ENCODE data around the gene TAS1R3.

TAS1R3 gene

DNA sequence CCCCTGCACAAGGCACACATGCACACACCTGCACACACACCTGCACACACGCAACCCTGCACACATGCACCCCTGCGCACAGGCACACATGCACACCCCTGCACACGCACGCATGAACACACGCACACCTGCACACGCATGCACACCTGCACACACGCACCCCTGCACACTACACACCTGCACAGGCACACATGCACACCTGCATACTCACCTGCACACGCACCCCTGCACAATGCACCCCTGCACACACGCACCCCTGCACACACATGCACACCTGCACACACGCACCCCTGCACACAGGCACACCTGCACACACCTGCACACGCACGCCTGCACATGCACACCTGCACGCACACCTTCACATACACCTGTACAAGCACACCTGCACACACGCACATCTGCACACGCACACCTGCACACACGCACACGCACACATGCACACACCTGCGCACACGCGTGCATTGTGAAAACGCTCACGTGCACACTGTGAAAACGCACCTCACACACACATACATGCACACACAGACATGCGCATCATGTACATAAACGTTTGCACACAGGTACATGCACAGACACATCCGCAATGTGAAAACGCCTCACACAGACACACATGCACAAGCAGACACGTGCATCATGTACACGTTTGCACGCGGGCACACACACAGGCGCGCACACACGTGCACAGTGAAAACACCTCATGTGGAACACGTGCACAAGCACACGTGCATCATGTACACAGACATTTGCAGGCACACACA, 9.9 kb downstream of the TAS1R3 start:
- no peak for DNase-seq

DNA sequence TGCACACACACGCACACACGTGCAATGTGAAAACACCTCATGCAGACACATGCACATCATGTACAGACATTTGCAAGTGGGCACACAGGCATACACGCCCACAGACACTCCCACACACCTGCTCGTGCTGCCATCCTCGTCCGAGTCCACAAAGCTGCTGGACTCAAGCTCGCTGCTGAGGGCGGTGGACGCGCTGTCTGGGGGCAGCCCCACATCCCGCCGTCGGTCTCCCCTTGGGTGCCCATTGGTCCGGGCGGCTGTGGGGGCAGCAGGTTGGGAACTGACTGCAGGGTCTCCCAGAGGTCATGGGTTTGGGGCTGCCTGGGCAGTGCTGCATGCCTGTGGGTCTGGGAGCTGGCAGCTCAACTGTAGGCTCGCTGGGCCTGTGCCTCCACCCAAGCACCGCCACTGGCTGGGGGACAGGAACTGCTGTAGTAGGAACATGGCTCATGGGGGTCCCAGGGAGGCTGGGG, 10.5 kb downstream of the TAS1R3 start:
- DNase-seq = no peak

DNA sequence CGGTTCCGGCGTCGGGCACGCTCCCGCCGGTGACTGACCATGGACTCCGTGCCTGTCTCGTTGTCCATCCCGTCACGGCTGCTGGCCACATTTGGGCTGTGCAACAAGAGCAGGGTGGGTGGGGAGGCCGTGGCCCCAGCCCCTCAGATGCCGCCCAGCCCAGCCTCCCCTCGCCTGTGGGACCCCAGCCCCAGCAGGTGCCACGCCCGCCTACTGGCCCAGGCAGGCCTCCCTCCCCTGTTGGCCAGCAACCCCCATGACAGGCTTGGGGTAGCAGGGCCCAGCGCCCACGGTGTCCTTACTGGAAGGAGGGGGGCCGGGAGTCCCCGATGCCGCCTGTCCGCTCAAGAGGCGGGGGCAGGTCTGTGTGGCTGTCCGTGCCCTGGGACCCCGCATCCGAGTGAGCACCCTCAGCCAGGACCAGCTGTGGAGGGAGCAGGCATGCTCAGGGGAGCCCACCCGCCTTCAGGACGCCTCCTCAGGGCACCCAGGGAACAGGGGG, 11.0 kb downstream of the TAS1R3 start:
- no peak for DNase-seq

DNA sequence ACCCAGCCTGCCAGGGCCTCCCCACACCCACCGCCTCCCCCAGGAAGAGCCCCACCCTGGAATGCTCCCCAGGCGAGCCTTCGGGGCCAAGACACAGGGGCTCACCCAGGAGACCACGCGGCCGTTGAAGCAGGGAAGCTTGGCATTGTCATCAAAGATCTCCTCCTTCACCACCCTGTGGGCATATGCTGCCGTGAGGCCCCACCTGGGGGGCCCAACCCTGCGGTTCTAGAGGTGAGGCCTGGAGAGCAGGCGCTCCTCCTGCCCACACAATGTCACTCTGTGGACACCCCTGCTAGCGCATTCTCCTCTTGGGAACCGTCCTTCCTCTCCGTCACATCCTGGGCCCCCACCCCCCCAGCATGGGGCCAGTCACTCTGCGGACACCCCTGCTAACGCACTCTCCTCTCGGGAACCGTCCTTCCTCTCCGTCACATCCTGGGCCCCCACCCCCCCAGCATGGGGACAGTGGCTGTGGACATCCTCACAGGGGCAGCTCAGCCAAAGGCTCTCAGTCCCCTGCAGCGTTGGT, 11.6 kb downstream of the TAS1R3 start:
- no peak for DNase-seq

DNA sequence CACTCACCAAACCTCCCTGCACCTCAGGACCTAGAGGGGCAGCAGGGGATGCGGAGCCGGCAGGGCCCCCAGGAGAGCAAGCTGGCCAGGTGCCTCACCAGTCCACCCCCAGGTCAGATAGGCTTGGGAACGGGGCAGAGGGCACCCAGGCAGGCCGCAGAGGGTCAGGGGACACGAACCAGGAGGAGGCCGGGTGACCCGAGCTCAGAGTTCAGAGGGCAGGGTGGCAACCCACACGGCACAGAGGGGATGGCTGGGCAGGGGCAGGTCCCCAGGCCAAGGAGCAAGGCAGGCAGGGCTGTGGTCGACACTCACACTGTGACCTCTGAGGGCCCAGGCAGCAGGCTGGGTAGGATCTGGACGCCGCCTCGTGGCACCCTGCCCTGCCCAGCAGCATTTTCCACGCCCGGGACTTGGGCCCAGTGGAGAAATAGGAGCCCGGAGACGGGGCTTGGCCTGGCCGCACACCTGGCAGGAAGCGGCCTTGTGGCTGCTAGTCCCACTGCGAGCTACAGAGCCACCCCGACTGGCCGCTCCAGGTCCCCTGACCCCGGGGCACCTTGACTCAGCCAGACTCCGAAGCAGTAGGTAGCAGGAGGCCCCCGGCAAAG, 12.8 kb downstream of the TAS1R3 start:
- DNase-seq = no peak

DNA sequence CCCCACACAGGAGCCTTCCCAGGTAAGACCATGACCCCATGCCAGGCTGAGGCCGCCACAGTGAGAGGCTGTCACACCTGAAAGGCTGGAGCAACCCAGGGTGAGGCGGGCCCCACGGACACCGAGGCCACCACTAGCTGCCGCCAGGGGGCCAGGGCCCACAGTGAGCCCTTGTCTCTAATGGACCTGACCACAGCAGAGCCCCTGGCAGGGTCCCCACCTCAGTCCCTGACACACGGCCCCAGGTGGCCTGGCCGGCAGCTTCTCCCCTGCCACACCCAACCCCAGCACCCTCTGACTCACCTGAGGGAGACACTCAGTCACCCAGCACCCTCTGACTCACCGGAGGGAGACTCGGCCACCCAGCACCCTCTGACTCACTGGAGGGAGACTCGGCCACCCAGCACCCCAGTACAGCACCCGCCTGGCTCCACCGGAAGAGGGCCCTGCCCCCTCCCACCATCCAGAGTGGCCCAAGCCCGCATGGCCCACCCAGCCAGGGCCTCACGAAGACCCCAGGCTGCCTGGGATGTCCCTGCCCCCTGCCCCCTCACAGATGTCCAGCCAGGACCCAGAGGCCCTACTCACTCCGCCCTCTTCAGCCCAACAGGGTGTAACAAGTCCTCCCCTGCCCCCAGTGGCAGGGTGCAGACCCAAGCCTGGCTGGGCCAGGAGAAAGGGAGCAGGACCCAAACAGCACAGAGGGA, 13.7 kb downstream of the TAS1R3 start:
- peak; percentile 81 for DNase-seq

DNA sequence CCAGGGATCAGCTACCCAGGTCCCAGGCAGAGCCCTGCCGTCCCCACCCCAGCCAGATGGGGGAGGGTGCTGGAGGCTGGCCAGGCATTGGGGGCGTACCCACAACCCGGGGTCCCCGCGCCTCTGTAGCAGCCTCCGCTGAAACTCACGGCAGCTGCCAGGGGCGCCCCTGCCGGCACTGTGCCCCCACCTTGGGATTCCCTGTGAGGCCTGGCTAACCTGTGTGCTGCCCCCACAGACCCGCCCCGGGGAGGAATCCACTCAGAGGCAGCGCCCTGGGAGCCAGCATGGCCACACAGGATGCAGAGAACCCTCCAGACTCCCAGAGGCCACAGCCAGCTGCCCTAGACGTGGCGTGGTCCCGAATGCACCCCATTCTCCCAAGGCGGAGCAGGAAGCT, 14.3 kb downstream of the TAS1R3 start:
- DNase-seq = no peak

DNA sequence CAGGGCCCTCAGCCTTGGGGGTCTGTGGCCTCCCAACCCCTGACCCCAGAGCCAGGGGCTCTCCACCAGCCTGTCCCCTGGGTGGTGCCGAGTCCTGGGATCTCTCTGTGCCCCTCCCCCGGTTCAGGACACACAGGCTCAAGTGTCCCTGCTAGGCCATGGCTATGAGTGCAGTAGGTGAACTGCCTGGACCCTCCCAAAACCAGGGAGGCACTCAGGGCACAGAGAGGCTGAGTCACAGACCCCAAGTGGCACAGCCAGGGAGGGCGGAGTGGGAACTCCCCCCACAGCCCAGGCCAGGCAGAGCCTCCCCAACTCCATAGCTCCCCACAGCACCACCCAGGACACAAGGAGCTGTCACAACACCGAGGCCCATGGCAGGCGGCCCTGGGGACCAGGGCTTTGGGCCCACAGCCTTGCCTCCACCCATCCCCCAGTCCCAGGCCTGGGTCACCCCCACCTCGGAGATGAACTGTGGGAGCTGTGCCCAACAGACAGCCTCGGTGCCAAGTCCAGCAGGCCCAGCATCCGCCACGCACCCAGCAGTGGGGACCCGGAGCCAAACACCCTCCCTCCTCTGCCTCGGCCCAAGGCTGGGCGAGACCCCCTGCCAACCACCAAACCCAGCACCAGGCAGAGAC, 14.9 kb downstream of the TAS1R3 start:
- DNase-seq = no peak

DNA sequence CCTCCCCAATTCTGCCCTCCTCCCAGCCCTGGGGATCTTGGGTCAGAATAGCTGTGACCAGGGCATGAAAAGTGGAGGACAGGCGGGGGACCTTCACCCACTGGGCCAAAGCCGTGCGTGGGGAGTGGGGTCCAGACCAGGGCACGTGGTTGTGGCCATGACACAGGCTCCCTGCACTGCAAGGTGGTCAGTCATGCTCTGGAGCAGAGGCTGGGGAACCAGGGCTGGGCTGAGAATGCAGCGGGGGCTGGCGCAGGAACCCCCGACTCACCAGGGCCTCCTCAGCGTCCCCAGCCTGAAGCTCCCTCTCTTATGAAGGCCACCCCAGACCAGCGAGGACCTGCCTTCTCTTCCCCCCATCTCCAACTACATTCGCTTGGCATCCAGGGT, 15.4 kb downstream of the TAS1R3 start:
- no peak for DNase-seq

DNA sequence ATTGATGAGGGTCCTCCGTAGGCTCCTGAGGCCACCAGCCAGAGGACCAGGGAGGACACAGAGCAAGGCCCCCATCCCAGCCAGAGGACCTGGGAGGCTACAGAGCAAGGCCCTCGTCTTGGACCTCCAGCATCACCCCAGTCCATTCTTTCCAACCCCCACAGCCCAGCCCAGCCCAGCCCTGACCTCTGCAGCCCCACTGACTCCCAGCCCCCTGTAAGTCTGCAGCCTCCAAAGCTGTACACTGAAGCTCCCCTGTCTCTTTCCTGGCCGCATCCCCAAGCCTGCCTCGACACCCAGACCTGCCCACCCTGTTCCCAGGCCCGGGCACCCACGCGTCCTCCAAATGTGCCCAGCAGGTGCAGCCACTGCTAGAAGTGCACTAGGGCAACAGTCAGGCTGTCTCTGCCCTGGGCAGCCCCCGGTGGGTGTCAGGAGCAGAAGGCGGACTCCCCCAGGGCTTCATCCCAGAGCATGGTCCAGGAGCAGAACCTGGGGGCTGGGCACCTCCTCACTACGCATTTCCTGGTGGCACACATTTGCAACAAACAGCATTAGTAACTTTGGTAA, 16.0 kb downstream of the TAS1R3 start:
- DNase-seq = no peak

DNA sequence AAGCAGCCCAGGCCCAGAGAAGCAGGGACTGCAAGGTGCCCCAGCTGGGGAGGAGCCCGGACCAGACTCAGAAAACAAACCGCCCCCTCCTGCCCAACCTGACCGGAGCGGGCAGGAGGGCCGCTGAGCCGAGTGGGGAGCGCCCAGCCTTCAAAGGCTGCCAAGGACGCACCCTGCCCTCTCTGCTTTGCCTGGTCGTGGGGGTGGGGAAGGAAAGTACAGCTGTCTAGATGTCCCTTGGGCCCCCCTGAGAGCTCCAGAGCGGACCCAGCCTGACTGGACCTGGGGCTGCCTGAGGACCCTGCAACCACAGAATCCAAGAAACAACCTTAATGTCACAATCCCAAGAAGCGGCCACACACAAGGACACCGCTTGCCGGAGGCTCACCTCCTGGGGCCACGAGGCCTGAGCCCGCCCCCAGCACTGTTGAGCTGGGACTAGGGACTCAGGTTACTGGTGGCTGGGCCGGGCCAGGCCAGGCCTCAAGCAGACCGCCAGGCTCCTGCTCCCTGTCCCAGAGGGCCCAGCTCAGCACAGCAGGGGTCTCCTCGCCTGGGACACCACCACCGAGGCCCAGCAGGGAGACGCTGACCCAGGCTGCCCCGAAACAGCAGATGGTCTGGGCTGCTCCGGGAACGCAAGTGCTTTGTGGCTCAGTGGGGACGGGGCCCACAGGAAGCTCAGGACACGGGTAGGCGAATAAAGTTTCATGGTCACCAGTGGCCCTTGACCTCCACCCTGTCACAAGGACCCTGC, 16.8 kb downstream of the TAS1R3 start:
- DNase-seq = no peak

DNA sequence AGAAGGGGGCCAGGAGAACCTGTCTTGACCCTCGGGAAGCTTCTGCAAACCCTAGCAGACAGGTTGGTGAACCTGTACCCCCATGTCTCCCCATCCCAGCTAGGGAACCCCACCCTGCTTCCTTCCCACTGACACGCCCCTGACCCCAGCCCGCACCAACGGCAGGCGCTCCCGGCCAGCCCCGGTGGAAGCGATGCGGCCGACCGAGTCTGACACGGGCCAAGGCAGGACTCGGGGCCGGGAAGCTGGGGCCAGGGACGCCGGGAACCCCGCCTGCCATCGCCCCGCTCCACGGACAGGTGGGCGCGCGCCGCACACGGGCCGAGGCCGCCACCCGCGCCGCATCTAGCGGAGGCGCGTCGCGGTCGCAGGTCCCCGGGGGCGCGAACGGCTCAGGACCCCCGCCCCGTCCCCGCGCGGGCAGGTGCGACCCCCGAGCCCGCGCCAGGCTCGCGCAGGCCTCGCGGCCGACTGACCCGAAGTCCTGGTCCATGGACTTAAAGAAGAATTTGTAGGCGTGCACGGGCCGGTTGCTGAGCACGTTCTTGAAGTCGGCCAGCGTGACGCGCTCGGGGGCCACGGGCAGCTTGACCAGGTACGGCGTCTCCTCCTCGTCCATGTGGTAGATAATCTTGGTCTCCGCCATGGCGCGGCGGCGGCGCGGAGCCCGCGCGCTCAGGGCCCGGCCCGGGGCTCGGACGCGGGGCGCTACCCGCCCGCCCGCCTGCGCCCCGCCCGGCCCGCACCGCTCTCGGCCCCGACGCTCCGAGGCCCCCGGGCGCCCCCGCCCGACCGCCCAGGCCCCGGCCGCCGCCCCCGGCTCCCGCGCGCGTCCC, 17.6 kb downstream of the TAS1R3 start:
- DNase-seq = no peak

DNA sequence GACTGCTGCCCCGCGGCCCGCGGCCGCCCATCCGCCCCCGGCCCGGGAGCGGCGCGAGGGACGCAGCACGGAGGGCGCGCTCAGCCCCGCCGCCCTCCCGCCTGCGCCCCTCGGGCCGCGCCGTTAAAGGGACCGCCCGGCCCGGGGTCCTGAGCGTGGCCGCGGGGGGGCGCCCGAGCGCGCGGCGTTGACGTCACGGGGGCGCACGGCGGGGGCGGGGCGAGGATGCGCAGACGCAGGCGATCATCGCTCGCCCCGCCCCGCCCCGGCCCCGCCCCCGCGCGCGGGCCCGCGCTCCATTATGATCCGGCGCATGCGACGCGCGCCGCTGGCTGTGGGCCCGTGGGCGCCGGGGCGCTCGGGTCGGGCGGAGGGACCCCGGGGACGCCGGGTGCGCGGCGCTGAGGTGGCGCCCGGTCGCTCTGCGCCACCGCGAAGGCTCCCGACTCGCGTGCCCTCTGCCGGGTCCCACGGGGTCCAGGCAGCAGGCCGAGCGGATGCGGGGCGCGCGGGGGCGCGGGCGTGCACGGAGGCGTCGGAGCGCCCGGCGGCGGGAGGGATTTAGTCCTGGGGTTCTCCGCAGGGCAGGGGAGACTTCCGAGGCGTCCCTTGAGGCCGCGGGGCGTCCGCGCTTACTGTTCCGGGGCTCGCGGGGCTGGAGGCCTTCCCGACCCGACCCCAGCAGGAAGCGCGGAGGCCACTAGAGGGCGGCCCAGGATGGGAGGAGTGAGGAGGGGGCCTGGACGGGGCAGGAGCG, 18.4 kb downstream of the TAS1R3 start, which contains the start of gene DVL1:
TSS of gene DVL1 (minus strand) at position 163 of the 757 bp plus-strand sequence. CDS start 353 bp downstream, outside the sequence.
- DNase-seq = peak; percentile 70

DNA sequence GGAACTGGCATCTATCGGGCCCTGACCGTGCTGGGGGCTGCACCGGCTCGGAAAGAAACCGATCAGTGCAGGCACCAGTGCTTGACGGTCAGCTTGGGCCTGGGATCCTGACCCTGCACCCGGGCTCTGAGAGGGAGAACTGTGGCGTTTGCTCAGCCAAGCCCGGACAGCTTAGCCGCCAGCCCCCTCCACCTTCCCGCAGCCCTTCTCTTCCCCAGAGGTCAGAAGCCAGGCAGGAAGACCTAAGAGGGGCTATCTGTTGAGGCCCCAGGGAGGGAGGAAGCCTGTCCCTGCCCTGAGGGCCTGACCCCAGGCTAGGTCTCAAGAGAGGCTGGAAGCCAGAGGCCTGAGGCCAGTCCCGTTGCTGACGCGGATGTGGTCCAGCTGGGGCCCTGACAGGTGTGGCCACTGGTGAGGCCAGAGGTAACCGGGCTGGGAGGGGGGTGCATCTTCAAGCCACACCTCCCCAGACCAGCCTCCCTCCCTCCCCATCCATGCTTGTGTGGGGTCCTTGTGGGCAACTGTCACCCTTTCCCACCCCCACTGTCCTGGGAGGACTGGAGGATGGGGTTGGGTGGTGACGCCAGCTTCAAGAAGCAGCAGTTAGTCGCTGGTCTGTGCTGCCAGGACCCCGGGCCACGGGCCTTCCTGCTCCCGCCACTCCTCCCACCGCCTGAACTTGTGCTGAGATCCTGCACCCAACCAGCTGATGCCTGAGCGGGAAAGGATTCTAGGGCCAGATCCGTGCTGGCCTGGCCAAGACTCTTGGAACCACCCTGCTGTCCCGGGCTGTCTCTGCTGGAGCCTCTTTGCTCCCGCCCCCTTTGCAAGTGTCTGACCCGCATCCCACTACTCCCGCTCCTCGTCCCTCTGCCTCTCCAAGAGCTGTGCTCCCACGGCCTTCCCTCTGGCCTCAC, 20.7 kb downstream of the TAS1R3 start:
- peak; percentile 43 for DNase-seq

DNA sequence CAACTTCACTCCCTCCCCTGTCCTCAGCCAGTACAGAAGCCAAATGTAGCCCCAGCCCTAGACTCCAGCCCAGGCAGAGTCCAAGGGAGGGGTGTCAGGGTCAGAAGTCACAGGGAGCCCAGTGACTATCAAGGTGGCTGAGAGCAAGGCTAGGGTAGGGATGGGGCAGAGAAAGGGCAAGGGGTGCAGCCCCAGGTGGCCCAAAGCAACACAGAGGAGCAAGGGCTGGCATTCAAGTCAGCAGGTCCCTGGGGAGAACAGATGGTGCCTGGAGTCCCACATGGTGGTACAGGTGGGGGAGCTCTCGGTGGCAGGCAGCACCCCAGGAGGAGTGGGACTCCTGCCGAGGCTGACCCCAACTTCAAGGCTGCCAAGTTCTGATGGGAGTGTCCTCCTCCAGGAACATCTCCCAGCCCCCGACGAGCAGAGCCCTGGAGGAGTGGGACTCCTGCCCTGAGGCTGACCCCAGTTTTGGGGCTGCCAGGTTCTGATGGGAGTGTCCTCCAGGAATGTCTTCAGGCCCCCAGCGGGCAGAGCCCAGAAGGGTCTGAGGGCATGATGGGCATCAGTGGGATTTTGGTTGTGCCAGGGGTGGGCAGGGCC, 21.8 kb downstream of the TAS1R3 start:
- DNase-seq = no peak

DNA sequence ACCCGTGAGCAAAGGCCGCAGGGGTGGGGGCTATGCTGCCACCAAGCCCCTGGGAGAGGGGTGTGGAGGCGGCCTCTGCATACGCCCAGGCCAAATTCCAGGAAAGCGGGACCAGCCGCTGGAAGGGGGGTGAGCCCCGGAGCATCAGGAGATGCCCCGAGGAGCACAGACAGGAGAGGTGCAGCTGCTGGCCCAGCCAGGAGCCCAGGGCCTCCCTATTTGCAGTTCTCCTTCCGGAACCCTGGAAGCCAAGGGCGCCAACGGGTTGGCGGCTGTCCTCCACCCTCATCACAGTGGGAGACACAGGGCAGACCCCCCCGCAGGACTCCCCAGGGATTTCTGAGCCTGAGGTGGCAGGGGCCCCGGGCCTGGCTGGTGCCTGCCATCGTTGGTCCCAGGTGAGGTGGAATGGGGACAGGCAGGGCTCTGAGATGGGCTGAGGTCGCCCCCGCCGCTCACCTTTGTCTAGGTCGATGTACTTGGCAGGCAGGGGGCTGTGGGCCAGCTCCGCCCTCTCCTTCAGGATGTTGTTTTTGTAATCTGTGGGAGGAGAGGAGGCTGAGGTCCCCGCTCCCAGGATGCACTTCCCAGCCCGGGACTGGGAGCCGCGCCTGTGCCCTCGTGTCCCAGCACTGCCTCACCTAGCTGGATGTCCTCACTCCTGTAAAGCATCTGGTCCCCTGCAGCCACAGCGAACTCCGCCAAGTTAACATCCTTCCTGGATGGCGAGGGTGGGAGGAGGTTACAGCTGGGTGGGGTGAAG, 22.5 kb downstream of the TAS1R3 start:
- DNase-seq = no peak
